IMR-90 (cell line): ENCODE results near the gene NFX1. TPM values are rescaled to one million over a fixed set of nuclear protein-coding genes. Genes with fewer than 3 reads are reported as not detected.

Experiments
- ATAC-seq: fragments of 200-7000 bp; cut with Tn5 transposase; 2 replicates; pipeline ENCODE4 v1.9.1; 2020; ENCODE audit warnings: low read depth, mild to moderate bottlenecking, moderate library complexity
- BruUV-seq: library from RNA; stranded (reverse); fragments of 400-500 nt; replicated peaks from 2 replicates; lab custom pipeline; 2021; lab: Mats Ljungman, UMichigan
- CTCF ChIA-PET: fragments of 300-600 bp; formaldehyde crosslinking; extraction: SDS; loops from one replicate; lab custom pipeline; 2021; ENCODE audit warnings: antibody characterized with exemption; lab: Yijun Ruan, JAX
- POLR2A ChIA-PET: fragments of 300-600 bp; sonication (Branson Sonifier 250); formaldehyde crosslinking; loops from one replicate; lab custom pipeline; 2022; ENCODE audit warnings: antibody characterized with exemption; ENCODE audit not compliant: unreplicated experiment; lab: Charles Lee
- DNase-seq: peaks from one replicate; pipeline ENCODE4 v3.0.0; 2013
- H2AFZ ChIP-seq: replicated peaks from 2 replicates; pipeline ENCODE3; 2013; ENCODE audit warnings: low read length, mild to moderate bottlenecking; ENCODE audit not compliant: poor library complexity
- H2AK5ac ChIP-seq: 2 replicates; pipeline ENCODE4 v1.6.1; 2013; ENCODE audit warnings: low read depth, low read length, inconsistent platforms
- H2AK9ac ChIP-seq: replicated peaks from 2 replicates; pipeline ENCODE3; 2013; ENCODE audit warnings: mild to moderate bottlenecking, low read depth, low read length, moderate library complexity; ENCODE audit not compliant: poor library complexity
- H2BK120ac ChIP-seq: 2 replicates; pipeline ENCODE4 v1.6.1; 2013; ENCODE audit warnings: low read depth, low read length, inconsistent platforms
- H2BK15ac ChIP-seq: 3 replicates; pipeline ENCODE4 v1.6.1; 2013; ENCODE audit warnings: low read depth, low read length, inconsistent platforms
- H2BK20ac ChIP-seq: 2 replicates; pipeline ENCODE4 v1.6.1; 2013; ENCODE audit warnings: low read depth, mild to moderate bottlenecking, inconsistent platforms, low read length, moderate library complexity
- H2BK5ac ChIP-seq: 2 replicates; pipeline ENCODE4 v1.6.1; 2013; ENCODE audit warnings: mild to moderate bottlenecking, low read depth, low read length, inconsistent platforms; ENCODE audit not compliant: poor library complexity, severe bottlenecking
- H3K14ac ChIP-seq: replicated peaks from 2 replicates; pipeline ENCODE4 v1.6.1; 2013; ENCODE audit warnings: low read depth, low read length, inconsistent platforms
- H3K18ac ChIP-seq: 2 replicates; pipeline ENCODE4 v1.6.1; 2013; ENCODE audit warnings: low read depth, low read length, control low read depth
- H3K23ac ChIP-seq: 2 replicates; pipeline ENCODE4 v1.6.1; 2013; ENCODE audit warnings: low read depth, low read length, inconsistent platforms
- H3K27ac ChIP-seq: 2 replicates; pipeline ENCODE4 v1.5.1; 2013; ENCODE audit warnings: mild to moderate bottlenecking, control low read depth, low read length; ENCODE audit not compliant: insufficient read depth
- H3K27me3 ChIP-seq: 2 replicates; pipeline ENCODE4 v1.6.1; 2013; ENCODE audit warnings: low read length; ENCODE audit not compliant: control insufficient read depth, insufficient read depth
- H3K36me3 ChIP-seq: 2 replicates; pipeline ENCODE4 v1.6.1; 2013; ENCODE audit warnings: low read length, mixed read lengths; ENCODE audit not compliant: control insufficient read depth, insufficient read depth
- H3K4ac ChIP-seq: 2 replicates; pipeline ENCODE4 v1.6.1; 2013; ENCODE audit warnings: low read depth, low read length, inconsistent platforms
- H3K4me1 ChIP-seq: 2 replicates; pipeline ENCODE4 v1.6.1; 2013; ENCODE audit warnings: low read length, mixed read lengths; ENCODE audit not compliant: control insufficient read depth, insufficient read depth
- H3K4me2 ChIP-seq: 2 replicates; pipeline ENCODE4 v1.6.1; 2013; ENCODE audit warnings: low read depth, mild to moderate bottlenecking, control low read depth, low read length, moderate library complexity
- H3K4me3 ChIP-seq: 2 replicates; pipeline ENCODE4 v1.5.1; 2013; ENCODE audit warnings: low read depth, mild to moderate bottlenecking, control low read depth, low read length, moderate library complexity; ENCODE audit not compliant: insufficient read depth
- H3K56ac ChIP-seq: 2 replicates; pipeline ENCODE4 v1.6.1; 2013; ENCODE audit warnings: low read length, inconsistent platforms; ENCODE audit not compliant: insufficient read depth; ENCODE audit errors: extremely low read depth
- H3K79me1 ChIP-seq, 2 experiments: 2 replicates each; pipeline ENCODE4 v1.6.1; 2013; ENCODE audit warnings: low read length in 2 of 2, inconsistent platforms in 1 of 2, low read depth in 1 of 2
- H3K9ac ChIP-seq: 2 replicates; pipeline ENCODE4 v1.6.1; 2013; ENCODE audit warnings: low read depth, low read length, control low read depth
- H3K9me1 ChIP-seq: 2 replicates; pipeline ENCODE4 v1.6.1; 2013; ENCODE audit warnings: low read length, inconsistent platforms; ENCODE audit not compliant: insufficient read depth
- H3K9me3 ChIP-seq: 2 replicates; pipeline ENCODE4 v1.6.1; 2013; ENCODE audit warnings: low read length; ENCODE audit not compliant: control insufficient read depth, insufficient read depth
- H4K20me1 ChIP-seq: 2 replicates; pipeline ENCODE4 v1.6.1; 2013; ENCODE audit warnings: low read length, inconsistent platforms; ENCODE audit not compliant: insufficient read depth
- H4K5ac ChIP-seq: 2 replicates; pipeline ENCODE4 v1.6.1; 2013; ENCODE audit warnings: mild to moderate bottlenecking, low read depth, low read length, control low read depth
- H4K8ac ChIP-seq, 2 experiments: 2 replicates each; pipeline ENCODE4 v1.6.1; 2013; ENCODE audit warnings: low read depth in 2 of 2, low read length in 2 of 2, control low read depth in 1 of 2, inconsistent platforms in 1 of 2
- H4K91ac ChIP-seq: 2 replicates; pipeline ENCODE4 v1.6.1; 2013; ENCODE audit warnings: low read depth, low read length, inconsistent platforms; ENCODE audit not compliant: insufficient read depth
- BHLHE40 ChIP-seq: fragments of 150-350 bp; IDR thresholded peaks from 2 replicates; pipeline ENCODE4 v1.6.1; 2016; ENCODE audit warnings: mild to moderate bottlenecking, low read depth, low read length
- CEBPB ChIP-seq: IDR thresholded peaks from 2 replicates; pipeline ENCODE4 v1.6.1; 2012; ENCODE audit warnings: low read depth, low read length, improper control_type of control experiment
- CHD1 ChIP-seq: IDR thresholded peaks from 2 replicates; pipeline ENCODE4 v1.6.1; 2012; ENCODE audit warnings: low read depth, low read length, improper control_type of control experiment
- CTCF ChIP-seq: conservative IDR thresholded peaks from 2 replicates; pipeline ENCODE4 v1.5.1; 2012; ENCODE audit warnings: mild to moderate bottlenecking, low read depth, low read length, improper control_type of control experiment
- ELK1 ChIP-seq: fragments of 150-350 bp; IDR thresholded peaks from 2 replicates; pipeline ENCODE4 v1.6.1; 2016; ENCODE audit warnings: low read depth, mild to moderate bottlenecking, low read length, moderate library complexity, borderline replicate concordance
- FOS ChIP-seq: fragments of 150-350 bp; IDR thresholded peaks from 2 replicates; pipeline ENCODE4 v1.6.1; 2016; ENCODE audit warnings: low read depth, low read length
- MAFK ChIP-seq: IDR thresholded peaks from 2 replicates; pipeline ENCODE4 v1.6.1; 2012; ENCODE audit warnings: low read depth, low read length, improper control_type of control experiment
- MAZ ChIP-seq: IDR thresholded peaks from 2 replicates; pipeline ENCODE4 v1.6.1; 2012; ENCODE audit warnings: low read depth, mild to moderate bottlenecking, low read length, improper control_type of control experiment, moderate library complexity, borderline replicate concordance
- MXI1 ChIP-seq: IDR thresholded peaks from 2 replicates; pipeline ENCODE4 v1.6.1; 2012; ENCODE audit warnings: low read depth, mild to moderate bottlenecking, low read length, moderate library complexity, borderline replicate concordance
- NFE2L2 ChIP-seq: fragments of 150-350 bp; IDR thresholded peaks from 2 replicates; pipeline ENCODE4 v1.6.1; 2016; ENCODE audit warnings: low read depth, mild to moderate bottlenecking, low read length
- POLR2A ChIP-seq: IDR thresholded peaks from 2 replicates; pipeline ENCODE4 v1.6.1; 2012; ENCODE audit warnings: mild to moderate bottlenecking, low read depth, low read length
- RAD21 ChIP-seq: IDR thresholded peaks from 2 replicates; pipeline ENCODE4 v1.6.1; 2012; ENCODE audit warnings: low read length, improper control_type of control experiment
- RCOR1 ChIP-seq: IDR thresholded peaks from 2 replicates; pipeline ENCODE4 v1.6.1; 2012; ENCODE audit warnings: mild to moderate bottlenecking, low read length, improper control_type of control experiment; ENCODE audit not compliant: insufficient replicate concordance
- RFX5 ChIP-seq: IDR thresholded peaks from 2 replicates; pipeline ENCODE4 v1.8.0; 2012; ENCODE audit warnings: low read depth, mild to moderate bottlenecking, low read length, moderate library complexity
- SMC3 ChIP-seq: fragments of 150-350 bp; IDR thresholded peaks from 2 replicates; pipeline ENCODE4 v1.6.1; 2016; ENCODE audit warnings: low read depth, mild to moderate bottlenecking, antibody characterized with exemption, low read length, moderate library complexity
- USF2 ChIP-seq: fragments of 150-350 bp; IDR thresholded peaks from 2 replicates; pipeline ENCODE4 v1.6.1; 2017; ENCODE audit warnings: mild to moderate bottlenecking, antibody characterized with exemption, low read length, low read depth
- WGBS, 2 experiments: methylation state at CpG; one replicate each; pipeline versions ENCODE4 v1.1.5 to v1.1.7; 2013; ENCODE audit warnings: missing lambda C conversion rate in 2 of 2; ENCODE audit not compliant: insufficient read length in 1 of 2; ENCODE audit errors: extremely low coverage in 2 of 2; 5-methylcytosine and 5-hydroxymethylcytosine counted together
- dilution Hi-C: fragments of 300-500 bp; cut with HindIII; formaldehyde crosslinking; loops from one replicate; pipeline ENCODE4 v1.14.3; 2018; ENCODE audit warnings: low sequenced_read_pairs; ENCODE audit not compliant: unreplicated experiment
- in situ Hi-C: fragments of 300-500 bp; cut with MboI; formaldehyde crosslinking; loops from 3 replicates; pipeline ENCODE4 v1.14.3; 2019; ENCODE audit warnings: low sequenced_read_pairs, inconsistent platforms, mixed read lengths
- intact Hi-C: fragments of 100-400 bp; cut with micrococcal nuclease; formaldehyde crosslinking; loops from 2 replicates; pipeline ENCODE4 v1.10.0; 2022
- polyA plus RNA-seq, 3 experiments: library from polyadenylated mRNA; depleted of rRNA; stranded (reverse); fragments of >200 nt; gene quantifications; 2 replicates each; pipeline ENCODE4 v1.2.3, GENCODE V29; 2012; ENCODE audit warnings: low replicate concordance in 1 of 3
- total RNA-seq: library from RNA; depleted of rRNA; stranded (reverse); fragments of >200 nt; gene quantifications from 2 replicates; pipeline ENCODE4 v1.2.3, GENCODE V29; 2012

NFX1 gene
- total and polyA plus RNA-seq, 2 of the 4 experiments (the other 2 are of a cell fraction) = 27.0 to 36.0 TPM

GRCh38 chr9:33277484-33277883 is 12.8 kb upstream of the NFX1 start:
- no peak for TF ChIP-seq MAZ
- TF ChIP-seq ELK1 = no peak
- no peak for TF ChIP-seq SMC3
- no peak for TF ChIP-seq RFX5
- no peak for TF ChIP-seq CTCF
- no peak for TF ChIP-seq NFE2L2
- no peak for TF ChIP-seq FOS
- TF ChIP-seq CHD1 = no peak
- no peak for TF ChIP-seq MXI1
- no peak for TF ChIP-seq RAD21
- TF ChIP-seq BHLHE40 = no peak
- no peak for TF ChIP-seq POLR2A
- no peak for TF ChIP-seq USF2
- no peak for TF ChIP-seq MAFK
- no peak for TF ChIP-seq CEBPB
- TF ChIP-seq RCOR1 = no peak
- no peak overlapping the region for H3K9ac ChIP-seq
- H3K36me3 ChIP-seq = peaks cover 52% of the 10 kb centered on the region
- intact Hi-C loops = no loop called here
- ChIA-PET POLR2A (no interaction called here), CTCF (no interaction called here)
- H3K18ac ChIP-seq = no peak overlapping the region
- no peak overlapping the region for H3K14ac ChIP-seq
- no peak overlapping the region for H4K5ac ChIP-seq
- H2BK5ac ChIP-seq = no peak overlapping the region
- dilution Hi-C loops = loop anchor here (25.0 kb wide), 1 partner anchor 185 kb away; the partner anchor contains the start of gene NOL6
- H2BK15ac ChIP-seq = no peak overlapping the region
- H3K27ac ChIP-seq = no peak overlapping the region
- H3K4me1 ChIP-seq = peaks cover 5% of the 10 kb centered on the region
- H3K56ac ChIP-seq = no peak overlapping the region
- H4K91ac ChIP-seq = no peak overlapping the region
- no peak overlapping the region for H2BK20ac ChIP-seq
- peaks cover 2% of the 10 kb centered on the region; the same call in 1 of the 2 replicates for H3K9me1 ChIP-seq
- 100% methylated on average over 4 of the region's 4 CpGs; no CpG with 5 or more reads in 1 of the 2 experiments for WGBS, 2 experiments
- ATAC-seq (no peak), DNase-seq (no peak)
- no peak overlapping the region for H2BK120ac ChIP-seq
- no peak overlapping the region for H3K4me2 ChIP-seq
- no peak overlapping the region for H3K23ac ChIP-seq
- H3K27me3 ChIP-seq = no peaks in the 10 kb centered on the region
- in situ Hi-C loops = no loop called here
- peaks cover 9 to 16% of the 10 kb centered on the region in 2 experiments; a peak in 3 of 4 replicates for H3K79me1 ChIP-seq
- no TSS peak for BruUV-seq
- no peak overlapping the region for H2AFZ ChIP-seq
- H2AK9ac ChIP-seq = no peak overlapping the region
- no peaks in the 10 kb centered on the region for H3K9me3 ChIP-seq
- no peaks in the 10 kb centered on the region for H4K20me1 ChIP-seq
- H3K4me3 ChIP-seq = no peak overlapping the region
- H4K8ac ChIP-seq = no peak overlapping the region
- H2AK5ac ChIP-seq = no peak overlapping the region
- H3K4ac ChIP-seq = no peak overlapping the region
